K562 treated with DMSO at 1 percent for 4 hours (cell line): ENCODE measurements around the gene CCDC102B. TPM values are rescaled to one million over a fixed set of nuclear protein-coding genes. Genes with fewer than 3 reads are reported as not detected.

Source experiments
- total RNA-seq: library from RNA; unstranded; fragments of 300-600 nt; gene quantifications from 2 replicates; pipeline ENCODE4 v1.2.3, GENCODE V29; 2022; ENCODE audit not compliant: insufficient read depth

CCDC102B gene
- 0.69 TPM in 1 of 2 replicates, not detected in the other for total RNA-seq

GRCh38 chr18:68797871-68798270 lies at the start of gene CCDC102B:
Gene CCDC102B (plus strand): TSS chr18:68798080. CDS start chr18:68836764, 38,684 bp downstream.

Other genes with a start within 250 kb of the CCDC102B start
- gene TMX3, start 83.0 kb upstream of the CCDC102B start, total RNA-seq: 5.3 and 9.9 TPM in 2 replicates